ENCODE measurements around the gene RSBN1L. TPM values are rescaled to one million over a fixed set of nuclear protein-coding genes. Genes with fewer than 3 reads are reported as not detected.

Gene RSBN1L
- total RNA-seq, 1 experiment from 2014 or later, result 18.0 TPM

GRCh38 chr7:77822269-77822668, 126.0 kb downstream of the RSBN1L start:
- no TSS peak for BruUV-seq (replicated peaks)
- TF ChIP-seq CTCF (IDR thresholded peaks at IDR 0.05), result no peak
- no peak for ATAC-seq
- Histone ChIP-seq H3K36me3 (ENCODE audit: control insufficient read depth, insufficient read depth, low read length) (no peaks in the 10 kb centered on the region), H3K27me3 (ENCODE audit: control insufficient read depth, insufficient read depth, low read length) (no peaks in the 10 kb centered on the region), H3K27ac (ENCODE audit: low read length) (no peak overlapping the region), H3K9me3 (ENCODE audit: control insufficient read depth, insufficient read depth, low read depth, low read length) (peaks cover 24% of the 10 kb centered on the region; the same call in 1 of the 2 replicates), H3K4me1 (ENCODE audit: control insufficient read depth, insufficient read depth, low read length) (no peaks in the 10 kb centered on the region), H3K4me3 (ENCODE audit: low read depth in 2 of 2, low read length in 2 of 2) (no peak overlapping the region)
- no peak for DNase-seq (ENCODE audit: low read depth, low spot score)
- intact Hi-C loops (cut with micrococcal nuclease; ENCODE audit: unreplicated experiment) (no loop called here), in situ Hi-C loops (cut with HindIII; ENCODE audit: low pct_unique_long_range_greater_than_20kb, low sequenced_read_pairs) (no loop called here)
- ChIA-PET POLR2A (no interaction called here), CTCF (no interaction called here)

- H3K9me3 ChIP-seq (ENCODE audit: control insufficient read depth, insufficient read depth, low read depth, low read length), result peaks cover 22% of the 10 kb centered on the region; the same call in 1 of the 2 replicates
- intact Hi-C loops (cut with micrococcal nuclease; ENCODE audit: unreplicated experiment), result no loop called here
- ATAC-seq, result no peak
- H3K4me3 ChIP-seq (ENCODE audit: low read depth in 2 of 2, low read length in 2 of 2), result no peak overlapping the region
- DNase-seq (ENCODE audit: low read depth, low spot score), result no peak
- no peaks in the 10 kb centered on the region for H3K27me3 ChIP-seq (ENCODE audit: control insufficient read depth, insufficient read depth, low read length)
- TF ChIP-seq POLR2AphosphoS5 (IDR thresholded peaks at IDR 0.05; ENCODE audit: low read depth, low read length), result no peak
- TF ChIP-seq SIN3A (IDR thresholded peaks at IDR 0.05; ENCODE audit: borderline replicate concordance, insufficient read depth, low read depth, low read length), result no peak
- TF ChIP-seq REST (IDR thresholded peaks at IDR 0.05; ENCODE audit: insufficient read depth in 1 of 2, low read depth in 2 of 2, low read length in 1 of 2), result no peak
- no peak for TF ChIP-seq CTCF (IDR thresholded peaks at IDR 0.05)
- no peak for TF ChIP-seq TCF7L2 (IDR thresholded peaks at IDR 0.05; ENCODE audit: low read depth, low read length)
- no peaks in the 10 kb centered on the region for H3K4me1 ChIP-seq (ENCODE audit: control insufficient read depth, insufficient read depth, low read length)
- BruUV-seq (replicated peaks), result no TSS peak
- H3K27ac ChIP-seq (ENCODE audit: low read length), result no peak overlapping the region
- POLR2A ChIA-PET, result no interaction called here
- no peaks in the 10 kb centered on the region for H3K36me3 ChIP-seq (ENCODE audit: control insufficient read depth, insufficient read depth, low read length)
- in situ Hi-C loops (cut with HindIII; ENCODE audit: low pct_unique_long_range_greater_than_20kb, low sequenced_read_pairs), result no loop called here
- CTCF ChIA-PET, result no interaction called here
Measured at GRCh38 chr7:77823787-77824186, 127.5 kb downstream of the RSBN1L start.

DNA sequence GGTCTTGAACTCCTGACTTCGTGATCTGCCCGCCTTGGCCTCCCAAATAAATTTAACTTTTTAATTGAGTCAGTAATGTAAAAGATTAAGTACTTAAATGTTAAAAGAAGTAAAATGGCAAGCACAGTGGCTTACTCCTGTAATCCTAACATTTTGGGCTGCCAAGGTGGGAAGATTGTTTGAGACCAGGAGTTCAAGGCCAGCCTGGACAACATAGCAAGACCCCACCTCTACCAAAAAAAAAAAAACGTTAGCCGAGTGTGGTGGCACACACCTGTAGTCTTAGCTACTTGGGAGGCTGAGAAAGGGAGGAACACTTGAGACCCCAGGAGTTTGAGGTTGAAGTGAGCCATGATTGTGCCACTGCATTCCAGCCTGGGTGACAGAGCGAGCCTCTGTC, 128.4 kb downstream of the RSBN1L start:
- DNase-seq (ENCODE audit: low read depth, low spot score), result no peak
- Histone ChIP-seq H3K36me3 (ENCODE audit: control insufficient read depth, insufficient read depth, low read length) (no peaks in the 10 kb centered on the region), H3K4me3 (ENCODE audit: low read depth in 2 of 2, low read length in 2 of 2) (no peak overlapping the region), H3K27me3 (ENCODE audit: control insufficient read depth, insufficient read depth, low read length) (no peaks in the 10 kb centered on the region), H3K9me3 (ENCODE audit: control insufficient read depth, insufficient read depth, low read depth, low read length) (peaks cover 14% of the 10 kb centered on the region; the same call in 1 of the 2 replicates), H3K27ac (ENCODE audit: low read length) (no peak overlapping the region), H3K4me1 (ENCODE audit: control insufficient read depth, insufficient read depth, low read length) (no peaks in the 10 kb centered on the region; the same call in 1 of the 2 replicates)
- ChIA-PET POLR2A (no interaction called here), CTCF (no interaction called here)
- no TSS peak for BruUV-seq (replicated peaks)
- in situ Hi-C loops (cut with HindIII; ENCODE audit: low pct_unique_long_range_greater_than_20kb, low sequenced_read_pairs), result no loop called here
- TF ChIP-seq POLR2AphosphoS5 (IDR thresholded peaks at IDR 0.05; ENCODE audit: low read depth, low read length) (no peak), REST (IDR thresholded peaks at IDR 0.05; ENCODE audit: insufficient read depth in 1 of 2, low read depth in 2 of 2, low read length in 1 of 2) (no peak), SIN3A (IDR thresholded peaks at IDR 0.05; ENCODE audit: borderline replicate concordance, insufficient read depth, low read depth, low read length) (no peak), CTCF (IDR thresholded peaks at IDR 0.05) (no peak), TCF7L2 (IDR thresholded peaks at IDR 0.05; ENCODE audit: low read depth, low read length) (no peak)
- intact Hi-C loops (cut with micrococcal nuclease; ENCODE audit: unreplicated experiment), result no loop called here
- ATAC-seq, result no peak

Data from Panc1 (cell line).